H1 (cell line): ENCODE data around the gene POLR1F. TPM values are rescaled to one million over a fixed set of nuclear protein-coding genes. Genes with fewer than 3 reads are reported as not detected.

Source experiments
- CTCF ChIA-PET: fragments of 300-600 bp; sonication (Branson Sonifier 250); formaldehyde crosslinking; loops from one replicate; lab custom pipeline; 2021; ENCODE audit not compliant: partially characterized antibody; lab: Charles Lee
- POLR2A ChIA-PET: fragments of 300-600 bp; sonication (Branson Sonifier 250); formaldehyde crosslinking; loops from one replicate; lab custom pipeline; 2021; ENCODE audit warnings: inconsistent platforms; ENCODE audit not compliant: partially characterized antibody; lab: Charles Lee
- DNase-seq, 2 experiments: peaks; one replicate each; pipeline versions ENCODE4 v3.0.0 to v3.0.0-alpha.2; 2010 to 2022; ENCODE audit warnings: low spot score in 2 of 2, low read depth in 1 of 2, mixed read lengths in 1 of 2
- FAIRE-seq: peaks from 2 replicates; lab custom pipeline; 2011; peaks lifted over from hg19 to GRCh38; lab: Jason Lieb, UNC
- H2AFZ ChIP-seq: 2 replicates; pipeline ENCODE4 v1.8.1; 2012; ENCODE audit warnings: low read length, inconsistent platforms
- H2AK5ac ChIP-seq: 2 replicates; pipeline ENCODE4 v1.6.1; 2013; ENCODE audit warnings: low read depth, low read length
- H2BK120ac ChIP-seq: replicated peaks from 2 replicates; pipeline ENCODE3; 2013; ENCODE audit warnings: low read depth, low read length, inconsistent platforms
- H2BK12ac ChIP-seq: 2 replicates; pipeline ENCODE4 v1.6.1; 2013; ENCODE audit warnings: low read depth, low read length
- H2BK15ac ChIP-seq: 2 replicates; pipeline ENCODE4 v1.6.1; 2013; ENCODE audit warnings: low read length
- H2BK20ac ChIP-seq: 2 replicates; pipeline ENCODE4 v1.6.1; 2013; ENCODE audit warnings: low read length
- H2BK5ac ChIP-seq: 2 replicates; pipeline ENCODE4 v1.6.1; 2013; ENCODE audit warnings: low read depth, low read length
- H3K14ac ChIP-seq: 2 replicates; pipeline ENCODE4 v1.6.1; 2013; ENCODE audit warnings: inconsistent platforms; ENCODE audit not compliant: insufficient read length
- H3K18ac ChIP-seq: 2 replicates; pipeline ENCODE4 v1.6.1; 2013; ENCODE audit warnings: low read length; ENCODE audit errors: extremely low read depth
- H3K23ac ChIP-seq: 2 replicates; pipeline ENCODE4 v1.6.1; 2013; ENCODE audit warnings: inconsistent platforms; ENCODE audit not compliant: insufficient read length
- H3K23me2 ChIP-seq: 2 replicates; pipeline ENCODE4 v1.6.1; 2013; ENCODE audit warnings: low read depth, low read length
- H3K27ac ChIP-seq: 2 replicates; pipeline ENCODE4 v1.6.1; 2011; ENCODE audit warnings: low read depth, low read length, inconsistent platforms
- H3K27me3 ChIP-seq, 4 experiments: replicated peaks in 1 of 4; 1 replicate in 1 of 4; 2 replicates in 3 of 4; pipeline versions ENCODE4 v1.6.1 to v1.8.1; 2011 to 2013; ENCODE audit warnings: low read length in 3 of 4, mild to moderate bottlenecking in 3 of 4, inconsistent platforms in 2 of 4, mixed read lengths in 2 of 4, moderate library complexity in 1 of 4; ENCODE audit not compliant: control insufficient read depth in 3 of 4, insufficient read depth in 3 of 4; ENCODE audit errors: extremely low read depth in 1 of 4
- H3K36me3 ChIP-seq, 4 experiments: 2 replicates each; pipeline versions ENCODE4 v1.6.1 to v1.8.1; 2011 to 2013; ENCODE audit warnings: mild to moderate bottlenecking in 4 of 4, low read length in 3 of 4, moderate library complexity in 2 of 4, control low read depth in 1 of 4, inconsistent platforms in 1 of 4; ENCODE audit not compliant: insufficient read depth in 4 of 4, control insufficient read depth in 2 of 4
- H3K4ac ChIP-seq: replicated peaks from 2 replicates; pipeline ENCODE3; 2013; ENCODE audit warnings: low read length, low read depth, mixed read lengths, inconsistent platforms; ENCODE audit not compliant: insufficient read length
- H3K4me1 ChIP-seq, 4 experiments: replicated peaks in 1 of 4; 1 replicate in 1 of 4; 2 replicates in 3 of 4; pipeline versions ENCODE4 v1.6.1 to v1.8.1; 2011 to 2013; ENCODE audit warnings: low read length in 3 of 4, inconsistent platforms in 2 of 4, mixed read lengths in 1 of 4; ENCODE audit not compliant: insufficient read depth in 4 of 4, control insufficient read depth in 3 of 4
- H3K4me2 ChIP-seq, 2 experiments: 2 replicates each; pipeline versions ENCODE4 v1.6.1 to v1.8.1; 2011 to 2013; ENCODE audit warnings: low read depth in 2 of 2, low read length in 2 of 2, control low read depth in 1 of 2, inconsistent platforms in 1 of 2, mild to moderate bottlenecking in 1 of 2; ENCODE audit not compliant: insufficient read depth in 1 of 2
- H3K4me3 ChIP-seq, 4 experiments: fragments of 200-600, 300-600 bp in 1 of 4; sonication (generic), shearing (Covaris generic), sonication (Bioruptor Twin) in 1 of 4; 2 replicates each; pipeline versions ENCODE4 v1.5.1 to v1.8.1; 2011 to 2016; ENCODE audit warnings: low read length in 4 of 4, low read depth in 3 of 4, control low read depth in 2 of 4, inconsistent platforms in 2 of 4, mild to moderate bottlenecking in 2 of 4, mixed read lengths in 1 of 4, moderate library complexity in 1 of 4; ENCODE audit not compliant: insufficient read depth in 2 of 4; ENCODE audit errors: extremely low read depth in 1 of 4
- H3K56ac ChIP-seq: replicated peaks from 2 replicates; pipeline ENCODE3; 2013; ENCODE audit warnings: low read depth, mild to moderate bottlenecking, mixed read lengths, low read length, inconsistent platforms; ENCODE audit not compliant: insufficient read length
- H3K79me1 ChIP-seq: 2 replicates; pipeline ENCODE4 v1.6.1; 2013; ENCODE audit warnings: low read depth, low read length, control low read depth
- H3K79me2 ChIP-seq, 2 experiments: 2 replicates each; pipeline versions ENCODE4 v1.6.1 to v1.8.1; 2012 to 2013; ENCODE audit warnings: low read length in 2 of 2, mild to moderate bottlenecking in 2 of 2, inconsistent platforms in 1 of 2; ENCODE audit not compliant: insufficient read depth in 2 of 2, control insufficient read depth in 1 of 2
- H3K9ac ChIP-seq, 4 experiments: replicated peaks in 1 of 4; 1 replicate in 1 of 4; 2 replicates in 3 of 4; pipeline versions ENCODE4 v1.6.1 to v1.8.1; 2011 to 2013; ENCODE audit warnings: low read depth in 3 of 4, low read length in 3 of 4, control low read depth in 2 of 4, mild to moderate bottlenecking in 2 of 4, moderate library complexity in 2 of 4, inconsistent platforms in 1 of 4; ENCODE audit errors: extremely low read depth in 1 of 4
- H3K9me3 ChIP-seq, 2 experiments: 2 replicates each; pipeline versions ENCODE4 v1.6.1 to v1.8.1; 2012 to 2013; ENCODE audit warnings: mild to moderate bottlenecking in 2 of 2, moderate library complexity in 2 of 2, control low read depth in 1 of 2, inconsistent platforms in 1 of 2, low read depth in 1 of 2, low read length in 1 of 2, mixed read lengths in 1 of 2; ENCODE audit not compliant: insufficient read depth in 2 of 2
- H4K20me1 ChIP-seq, 2 experiments: replicated peaks in 1 of 2; 2 replicates each; pipeline versions ENCODE3 to v1.8.1; 2011 to 2013; ENCODE audit warnings: inconsistent platforms in 2 of 2, low read length in 2 of 2, mild to moderate bottlenecking in 1 of 2; ENCODE audit not compliant: insufficient read depth in 2 of 2, control insufficient read depth in 1 of 2
- H4K5ac ChIP-seq: 2 replicates; pipeline ENCODE4 v1.6.1; 2013; ENCODE audit warnings: low read length, low read depth, mixed read lengths, inconsistent platforms; ENCODE audit not compliant: insufficient read length
- H4K8ac ChIP-seq: 2 replicates; pipeline ENCODE4 v1.8.0; 2013; ENCODE audit warnings: mild to moderate bottlenecking, moderate library complexity, low read length, inconsistent platforms; ENCODE audit not compliant: insufficient read depth; ENCODE audit errors: extremely low read depth
- H4K91ac ChIP-seq: replicated peaks from 2 replicates; pipeline ENCODE3; 2013; ENCODE audit warnings: low read length, mixed read lengths, inconsistent platforms; ENCODE audit not compliant: insufficient read length
- WGBS, 2 experiments: shearing (Covaris generic) in 1 of 2; methylation state at CpG; one replicate each; pipeline versions ENCODE4 v1.1.6 to v1.1.7; 2013 to 2015; ENCODE audit warnings: low lambda C conversion rate in 2 of 2, mixed read lengths in 2 of 2, inconsistent platforms in 1 of 2, low coverage in 1 of 2, missing lambda C conversion rate in 1 of 2; ENCODE audit not compliant: insufficient replicate concordance in 2 of 2, insufficient coverage in 1 of 2, insufficient read length in 1 of 2; ENCODE audit errors: extremely low coverage in 1 of 2, missing lambda C conversion rate in 1 of 2; 5-methylcytosine and 5-hydroxymethylcytosine counted together
- polyA plus RNA-seq, 7 experiments: library from polyadenylated mRNA; depleted of rRNA in 3 of 7; stranded (reverse) in 5 of 7; unstranded in 2 of 7; fragments of >200 nt in 5 of 7; fragments of 200-250 nt in 2 of 7; gene quantifications; 1 replicate in 5 of 7; 2 replicates in 1 of 7; 4 replicates in 1 of 7; pipeline versions ENCODE4 v1.2.1 to v1.2.3, GENCODE V29; 2011 to 2013; ENCODE audit warnings: missing spikeins in 2 of 7, mixed read lengths in 2 of 7
- total RNA-seq: library from RNA; stranded (reverse); fragmentation: NEBNext Ultra II Directional; extraction: Animal tissue kit (Norgen Biotek cat#: 25700); gene quantifications from 2 replicates; pipeline ENCODE4 v1.2.1, GENCODE V29; 2021
- TF ChIP-seq, protein P1 (sequence below): IDR thresholded peaks from 2 replicates; pipeline ENCODE4 v1.6.1; 2012; ENCODE audit warnings: inconsistent platforms

POLR1F gene
- total and polyA plus RNA-seq, 2 of the 8 experiments (the other 6 are each of a cell fraction or from before 2014, with no cell fraction given) = 11.2 to 24.6 TPM

DNA sequence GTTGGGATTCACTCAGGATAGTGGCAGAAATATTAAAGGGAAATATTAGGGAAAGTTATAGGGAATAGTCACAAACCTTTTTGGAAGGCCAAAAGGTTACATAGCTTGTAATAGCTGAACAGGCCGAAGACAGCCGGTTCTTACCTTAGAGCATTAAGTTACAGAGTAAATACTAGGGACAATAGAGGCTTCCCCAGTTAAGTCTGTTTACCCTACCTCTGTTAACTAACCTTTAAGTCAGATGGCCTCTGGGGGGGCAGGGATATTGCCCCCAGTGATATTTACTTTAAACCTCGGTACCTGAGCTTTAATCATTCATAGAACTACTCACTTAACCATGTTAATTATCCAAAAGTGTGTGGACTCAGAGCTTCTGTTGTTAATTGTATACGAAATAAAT lies 7.4 kb downstream of the POLR1F start:
- no peak overlapping the region for H2BK5ac ChIP-seq
- no peak overlapping the region for H3K14ac ChIP-seq
- H2BK20ac ChIP-seq = no peak overlapping the region
- TF ChIP-seq, protein P1, sequence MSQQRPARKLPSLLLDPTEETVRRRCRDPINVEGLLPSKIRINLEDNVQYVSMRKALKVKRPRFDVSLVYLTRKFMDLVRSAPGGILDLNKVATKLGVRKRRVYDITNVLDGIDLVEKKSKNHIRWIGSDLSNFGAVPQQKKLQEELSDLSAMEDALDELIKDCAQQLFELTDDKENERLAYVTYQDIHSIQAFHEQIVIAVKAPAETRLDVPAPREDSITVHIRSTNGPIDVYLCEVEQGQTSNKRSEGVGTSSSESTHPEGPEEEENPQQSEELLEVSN = no peak
- TF ChIP-seq, all 59 proteins: peak for 0
- POLR2A ChIA-PET = no interaction called here
- peaks cover 0 to 16% (median 3%) of the 10 kb centered on the region in 4 experiments; a peak in 3 of 8 replicates for H3K36me3 ChIP-seq
- no peak overlapping the region for H2BK15ac ChIP-seq
- DNase-seq (no peak), FAIRE-seq (no peak)
- no peak overlapping the region for H3K9ac ChIP-seq
- no peaks in the 10 kb centered on the region for H4K20me1 ChIP-seq
- H3K79me1 ChIP-seq = peaks cover 3% of the 10 kb centered on the region; the same call in 1 of the 2 replicates
- H3K27ac ChIP-seq = no peak overlapping the region
- H4K91ac ChIP-seq = no peak overlapping the region
- H3K18ac ChIP-seq = no peak overlapping the region
- no peak overlapping the region for H3K4me2 ChIP-seq
- H3K27me3 ChIP-seq = no peaks in the 10 kb centered on the region
- H2BK12ac ChIP-seq = no peak overlapping the region
- no peak overlapping the region for H4K5ac ChIP-seq
- WGBS, 2 experiments = 95% methylated on average over 4 of the region's 4 CpGs; no CpG with 5 or more reads in 1 of the 2 experiments
- H3K9me3 ChIP-seq = no peaks in the 10 kb centered on the region
- no peak overlapping the region for H4K8ac ChIP-seq
- no peak overlapping the region for H2BK120ac ChIP-seq
- H2AK5ac ChIP-seq = no peak overlapping the region
- no peak overlapping the region for H3K23ac ChIP-seq
- H3K79me2 ChIP-seq = peaks cover 3 to 38% of the 10 kb centered on the region in 2 experiments; a peak in 3 of 4 replicates
- H3K23me2 ChIP-seq = no peaks in the 10 kb centered on the region
- no peak overlapping the region for H3K56ac ChIP-seq
- H3K4me3 ChIP-seq = no peak overlapping the region
- H3K4ac ChIP-seq = no peak overlapping the region
- H3K4me1 ChIP-seq = no peaks in the 10 kb centered on the region
- CTCF ChIA-PET = interaction anchor here (1.6 kb wide), 1 partner anchor 28 kb away, joined by 4 read pairs; no protein-coding TSS in a partner anchor
- no peak overlapping the region for H2AFZ ChIP-seq
